GM03348 (cell line): ENCODE data around the gene YY1AP1.
"Not testable (repeated sequence)": the region's sequence is repeated elsewhere in the genome, so short reads cannot be mapped to it uniquely, and the experiment has no call there.

Source experiments
- DNase-seq: peaks from one replicate; pipeline ENCODE4 v3.0.0; 2012; ENCODE audit warnings: low spot score

Gene YY1AP1, protein sequence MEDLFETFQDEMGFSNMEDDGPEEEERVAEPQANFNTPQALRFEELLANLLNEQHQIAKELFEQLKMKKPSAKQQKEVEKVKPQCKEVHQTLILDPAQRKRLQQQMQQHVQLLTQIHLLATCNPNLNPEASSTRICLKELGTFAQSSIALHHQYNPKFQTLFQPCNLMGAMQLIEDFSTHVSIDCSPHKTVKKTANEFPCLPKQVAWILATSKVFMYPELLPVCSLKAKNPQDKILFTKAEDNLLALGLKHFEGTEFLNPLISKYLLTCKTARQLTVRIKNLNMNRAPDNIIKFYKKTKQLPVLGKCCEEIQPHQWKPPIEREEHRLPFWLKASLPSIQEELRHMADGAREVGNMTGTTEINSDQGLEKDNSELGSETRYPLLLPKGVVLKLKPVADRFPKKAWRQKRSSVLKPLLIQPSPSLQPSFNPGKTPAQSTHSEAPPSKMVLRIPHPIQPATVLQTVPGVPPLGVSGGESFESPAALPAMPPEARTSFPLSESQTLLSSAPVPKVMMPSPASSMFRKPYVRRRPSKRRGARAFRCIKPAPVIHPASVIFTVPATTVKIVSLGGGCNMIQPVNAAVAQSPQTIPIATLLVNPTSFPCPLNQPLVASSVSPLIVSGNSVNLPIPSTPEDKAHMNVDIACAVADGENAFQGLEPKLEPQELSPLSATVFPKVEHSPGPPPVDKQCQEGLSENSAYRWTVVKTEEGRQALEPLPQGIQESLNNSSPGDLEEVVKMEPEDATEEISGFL

DNA sequence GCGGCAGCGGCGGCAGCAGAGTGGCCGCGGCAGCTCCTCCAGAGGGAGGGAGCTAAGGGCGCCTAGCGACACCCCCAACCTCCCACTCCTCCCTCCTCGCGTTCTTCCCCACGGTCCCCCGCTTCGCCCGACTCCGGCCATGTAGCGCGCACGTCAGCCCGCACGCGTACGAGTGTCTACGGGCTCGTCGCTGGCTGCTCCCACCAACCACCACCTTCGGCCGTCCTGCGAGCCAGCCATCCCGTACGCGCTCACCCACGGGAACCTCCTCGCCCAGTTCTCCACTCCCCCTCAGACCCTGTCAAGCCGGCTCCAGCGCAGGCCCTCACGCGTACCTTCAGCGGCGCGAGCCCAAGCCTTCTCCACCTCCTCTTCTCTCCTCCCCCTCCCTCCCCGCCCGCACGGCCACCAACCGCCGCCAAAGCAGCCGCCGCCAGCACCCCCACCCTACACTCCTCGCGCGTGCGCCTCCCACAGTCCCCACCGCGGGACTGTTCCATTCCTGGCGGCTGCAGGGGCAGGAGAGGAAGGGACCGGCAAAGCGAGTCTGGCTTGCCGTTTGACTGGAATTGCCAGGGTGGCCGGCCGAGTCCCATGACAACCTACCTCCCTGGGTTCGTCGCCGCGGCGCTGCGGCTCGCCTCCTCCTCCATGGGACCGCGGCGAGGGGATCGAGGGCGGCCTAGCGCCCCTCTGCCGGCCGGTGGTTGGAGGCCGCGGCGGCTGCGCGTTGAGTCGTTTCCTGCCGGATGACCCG lies at the start of gene YY1AP1:
YY1AP1 (minus strand) TSS at position 451 of the 757 bp plus-strand sequence. CDS start 8,338 bp downstream, outside the sequence.
- peak; percentile 99 for DNase-seq

DNA sequence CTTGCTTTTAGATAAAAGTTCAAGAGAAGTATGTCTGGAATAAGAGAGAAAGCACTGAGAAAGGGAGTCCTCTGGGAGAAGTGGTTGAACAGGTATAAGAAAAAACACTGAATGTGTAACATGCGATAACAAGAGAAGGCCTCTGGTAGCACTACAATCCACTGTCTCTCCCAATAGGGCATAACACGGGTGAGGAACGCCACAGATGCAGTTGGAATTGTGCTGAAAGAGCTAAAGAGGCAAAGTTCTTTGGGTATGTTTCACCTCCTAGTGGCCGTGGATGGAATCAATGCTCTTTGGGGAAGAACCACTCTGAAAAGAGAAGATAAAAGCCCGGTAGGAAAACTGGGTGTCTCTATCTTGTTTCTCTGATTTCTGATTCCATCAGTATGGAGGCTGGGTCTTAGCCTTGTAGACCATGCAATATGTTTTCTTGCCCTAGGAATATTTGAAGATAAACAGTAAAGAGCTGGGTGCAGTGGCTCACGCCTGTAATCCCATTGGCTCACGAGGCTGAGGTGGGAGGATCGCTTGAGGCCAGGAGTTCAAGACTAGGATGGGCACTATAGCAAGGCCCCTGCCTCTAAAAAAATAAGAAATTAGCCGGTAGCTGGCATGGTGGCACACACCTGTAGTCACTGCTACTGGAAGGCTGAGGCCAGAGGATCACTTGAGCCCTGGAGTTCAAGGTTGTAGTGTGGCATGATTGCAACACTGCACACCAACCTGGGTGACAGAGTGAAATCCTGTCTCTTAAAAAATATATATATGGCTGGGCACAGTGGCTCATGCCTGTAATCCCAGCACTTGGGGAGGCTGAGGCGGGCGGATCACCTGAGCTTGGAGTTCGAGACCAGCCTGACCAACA lies 40.7 kb upstream of the YY1AP1 start:
- DNase-seq = peak; percentile 56

DNA sequence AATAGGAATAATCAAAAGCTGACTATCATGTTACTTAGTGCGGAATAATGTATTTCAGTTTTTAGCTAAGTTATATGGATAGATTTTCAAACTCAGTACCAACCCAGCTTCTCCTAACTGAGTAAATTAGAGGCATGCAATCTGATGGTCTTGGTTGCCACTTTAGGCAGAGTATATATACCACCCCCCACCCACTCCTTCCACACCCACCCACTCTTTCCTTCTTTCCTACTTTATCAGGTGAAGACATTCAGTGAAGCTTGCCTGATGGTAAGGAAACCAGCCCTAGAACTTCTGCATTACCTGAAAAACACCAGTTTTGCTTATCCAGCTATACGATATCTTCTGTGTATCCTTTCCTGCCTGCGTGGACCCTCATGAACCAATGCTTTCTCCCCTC lies 36.6 kb upstream of the YY1AP1 start:
- no peak for DNase-seq

DNA sequence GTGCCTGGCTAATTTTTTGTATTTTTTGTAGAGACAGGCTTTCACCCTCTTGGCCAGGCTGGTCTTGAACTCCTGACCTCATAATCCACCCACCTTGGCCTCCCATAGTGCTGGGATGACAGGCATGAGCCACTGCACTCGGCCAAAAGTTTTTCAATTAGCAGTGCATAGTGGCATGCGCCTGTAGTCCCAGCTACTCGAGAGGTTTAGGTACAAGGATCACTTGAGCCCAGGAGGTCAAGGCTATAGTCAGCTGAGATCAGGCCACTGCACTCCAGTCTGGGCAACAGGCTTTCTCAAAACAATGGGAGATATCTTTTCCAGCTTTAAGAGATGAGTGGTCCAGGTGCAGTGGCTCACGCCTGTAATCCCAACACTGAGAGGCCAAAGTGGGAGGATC lies 31.1 kb upstream of the YY1AP1 start:
- no peak for DNase-seq

DNA sequence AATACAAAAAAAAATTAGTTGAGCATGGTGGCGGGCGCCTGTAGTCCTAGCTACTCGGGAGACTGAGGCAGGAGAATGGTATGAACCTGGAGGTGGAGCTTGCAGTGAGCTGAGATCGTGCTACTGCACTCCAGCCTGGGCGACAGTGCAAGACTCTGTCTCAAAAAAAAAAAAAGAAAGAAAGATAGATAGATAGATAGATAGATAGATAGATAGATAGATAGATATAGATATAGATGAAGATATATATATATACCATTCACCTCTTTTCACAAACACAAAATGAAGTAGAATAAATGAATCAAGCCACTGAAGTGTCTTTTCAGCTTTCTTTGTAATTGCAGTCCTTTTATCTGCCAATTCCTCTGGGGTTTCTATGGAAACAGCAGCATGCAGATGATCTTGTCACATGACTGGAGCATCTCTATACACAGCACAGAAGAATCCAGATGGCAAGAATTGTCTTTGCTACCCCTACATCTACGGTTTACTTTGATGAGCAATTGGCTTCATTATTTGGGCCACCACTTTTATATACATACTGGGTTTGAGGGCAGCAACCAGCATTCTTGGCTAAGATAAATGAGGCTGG lies 30.0 kb upstream of the YY1AP1 start:
- DNase-seq = not testable (repeated sequence)

DNA sequence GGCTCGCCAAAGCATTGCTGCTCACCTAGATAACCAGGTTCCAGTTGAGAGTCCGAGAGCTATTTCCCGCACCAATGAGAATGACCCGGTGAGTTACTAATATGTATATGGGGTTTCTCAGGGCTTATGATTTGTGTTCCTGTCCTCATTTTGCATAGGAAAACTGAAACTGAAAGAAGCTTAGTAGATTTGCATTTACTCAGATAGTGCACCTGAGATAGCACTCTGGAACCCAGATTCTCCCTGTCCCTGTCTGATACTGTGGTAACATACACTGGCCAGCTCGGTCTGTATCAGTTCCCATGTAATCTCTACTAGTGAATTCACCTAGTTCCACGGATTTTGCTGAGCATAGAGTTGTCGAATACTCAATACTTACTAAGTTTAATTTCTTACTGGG lies 28.5 kb upstream of the YY1AP1 start:
- DNase-seq = no peak

DNA sequence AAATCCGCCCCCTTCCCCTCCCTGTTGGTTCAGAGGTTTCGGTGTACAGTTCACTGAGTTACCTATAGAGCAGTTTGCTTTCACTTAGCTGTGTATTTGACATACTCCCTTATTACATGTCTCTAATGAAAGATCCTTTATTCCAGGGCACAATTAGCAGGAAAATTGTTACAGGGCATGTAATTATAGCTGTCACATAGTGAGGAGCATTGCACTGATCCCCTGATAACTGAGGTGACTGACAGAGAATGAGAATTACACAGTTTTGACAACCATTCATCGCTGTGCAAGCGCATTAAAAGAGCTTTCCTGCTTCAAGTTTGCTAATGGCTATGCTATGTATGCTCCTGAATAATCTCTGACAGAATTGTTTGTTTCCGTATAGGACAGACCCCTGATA lies 27.2 kb upstream of the YY1AP1 start:
- no peak for DNase-seq

DNA sequence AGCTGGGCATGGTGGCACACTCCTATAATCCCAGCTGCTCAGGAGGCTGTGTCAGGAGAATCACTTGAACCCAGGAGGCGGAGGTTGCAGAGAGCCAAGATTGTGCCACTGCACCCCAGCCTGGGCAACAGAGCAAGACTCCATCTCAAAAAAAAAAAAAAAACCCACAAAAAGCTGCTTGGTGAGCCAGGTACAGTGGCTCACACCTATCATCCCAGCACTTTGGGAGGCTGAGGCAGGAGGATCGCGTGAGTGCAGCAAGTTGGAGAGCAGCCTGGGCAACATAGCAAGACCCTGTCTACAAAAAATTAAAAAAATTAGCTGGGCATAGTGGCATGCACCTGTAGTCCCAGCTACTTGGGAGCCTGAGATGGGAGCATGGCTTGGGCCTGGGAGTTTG lies 26.5 kb upstream of the YY1AP1 start:
- not testable (repeated sequence) for DNase-seq

DNA sequence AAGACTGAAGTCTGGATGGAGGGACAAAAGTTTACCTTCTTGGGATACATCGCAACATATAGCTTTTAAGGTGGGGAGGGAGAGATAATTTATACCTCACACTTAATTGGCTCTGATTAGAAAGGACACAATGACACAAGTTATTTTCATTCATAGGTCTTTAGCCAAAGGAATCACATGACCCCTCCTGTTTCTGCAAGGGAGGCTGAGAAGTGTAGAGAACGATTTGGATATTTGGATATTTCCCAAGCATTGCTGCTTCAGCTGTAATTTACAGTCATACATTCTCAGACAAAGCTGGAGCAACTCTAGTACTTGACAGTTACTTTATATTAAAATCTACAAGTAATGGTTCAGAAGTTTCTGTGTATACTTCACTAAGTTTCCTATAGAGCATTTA lies 24.5 kb upstream of the YY1AP1 start:
- DNase-seq = no peak

DNA sequence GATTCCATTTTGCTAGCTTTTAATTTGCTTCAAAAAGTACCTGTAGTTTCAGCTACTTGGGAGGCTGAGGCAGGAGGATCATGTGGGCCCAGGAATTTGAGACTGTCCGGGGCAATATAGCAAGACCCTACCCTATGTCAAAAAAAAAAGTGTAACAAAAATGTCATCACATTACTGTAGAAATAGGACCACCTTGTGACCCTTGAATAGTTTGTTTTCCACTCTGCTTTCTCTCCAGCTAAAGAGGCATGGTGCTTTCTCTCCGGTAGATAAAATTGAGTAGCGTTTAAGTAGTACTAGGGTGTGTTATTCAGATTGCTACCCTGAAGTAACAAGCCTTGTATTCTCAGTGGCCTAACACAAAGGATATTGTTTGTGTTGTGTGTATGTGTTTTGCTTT lies 24.1 kb upstream of the YY1AP1 start:
- DNase-seq = not testable (repeated sequence)

DNA sequence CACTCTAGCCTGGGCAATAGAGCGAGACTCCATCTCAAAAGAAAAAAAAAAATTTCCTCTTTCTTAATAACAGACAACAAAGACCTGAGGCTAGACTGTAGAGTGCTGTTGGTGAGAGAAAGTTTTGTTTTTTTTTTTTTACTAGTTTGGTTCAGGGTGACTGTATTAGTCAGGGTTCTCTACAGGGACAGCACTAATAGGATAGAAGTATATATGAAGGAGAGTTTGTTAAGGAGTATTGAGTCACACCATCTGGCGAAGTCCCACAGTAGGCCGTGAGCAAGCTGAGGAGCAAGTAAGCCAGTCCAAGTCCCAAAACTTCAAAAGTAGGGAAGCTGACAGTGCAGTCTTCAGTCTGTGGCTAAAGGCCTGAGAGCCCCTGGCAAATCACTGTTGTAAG lies 22.9 kb upstream of the YY1AP1 start:
- DNase-seq = not testable (repeated sequence)

DNA sequence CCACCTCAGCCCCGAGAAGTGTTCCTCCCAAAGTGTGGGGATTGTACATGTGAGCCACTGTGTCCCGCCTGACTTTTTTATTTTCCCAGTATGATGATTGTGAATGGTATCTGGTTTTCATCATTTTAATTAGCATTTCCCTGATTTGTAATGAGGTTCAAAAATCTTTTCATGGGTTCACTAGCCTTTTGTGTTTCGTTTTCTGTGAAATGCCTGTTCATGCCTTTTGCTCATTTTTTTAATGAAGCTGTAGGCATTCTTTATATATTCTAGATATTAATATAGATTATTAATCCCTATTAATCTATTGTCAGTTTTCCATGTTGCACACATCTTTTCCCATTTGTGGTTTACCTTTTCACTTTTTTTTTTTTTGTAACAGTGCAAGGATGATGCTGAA lies 20.8 kb upstream of the YY1AP1 start:
- no peak for DNase-seq

DNA sequence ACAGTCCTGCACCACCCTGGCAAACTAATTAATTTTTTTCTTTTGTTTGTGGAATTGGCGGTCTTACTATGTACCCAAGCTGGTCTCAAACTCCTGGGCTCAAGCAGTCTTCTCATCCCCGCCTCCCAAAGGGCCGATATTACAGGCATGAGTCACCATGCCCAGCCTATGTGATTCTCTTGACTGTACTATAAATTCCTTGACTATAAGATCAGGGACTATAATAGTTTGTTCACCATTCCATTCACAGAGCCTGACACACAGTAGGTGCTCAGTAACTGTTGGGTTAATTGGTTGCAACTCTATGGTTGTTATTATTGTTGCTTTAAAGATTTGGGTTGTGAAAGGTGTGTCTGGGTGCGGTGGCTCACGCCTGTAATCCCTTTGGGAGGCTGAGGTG lies 17.6 kb upstream of the YY1AP1 start:
- peak; percentile 7 for DNase-seq

DNA sequence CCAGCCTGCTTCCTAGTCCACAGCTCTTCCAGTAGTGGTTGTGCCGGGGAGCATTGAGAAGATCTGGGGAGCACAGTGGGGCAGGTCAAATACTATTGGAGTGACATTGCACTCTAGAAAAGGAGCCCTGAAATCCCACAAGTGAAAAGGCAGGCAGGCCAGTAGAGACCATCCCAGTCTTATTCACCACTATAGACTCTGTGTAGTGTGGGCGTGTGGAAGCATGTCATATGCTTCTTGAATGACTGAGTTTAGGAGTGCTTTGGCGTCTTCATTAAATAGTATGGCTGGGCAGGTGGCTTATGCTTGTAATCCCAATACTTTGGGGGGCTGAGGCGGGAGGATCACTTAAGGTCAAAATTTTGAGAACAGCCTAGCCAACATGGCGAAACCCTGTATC lies 15.8 kb upstream of the YY1AP1 start:
- DNase-seq = not testable (repeated sequence)

DNA sequence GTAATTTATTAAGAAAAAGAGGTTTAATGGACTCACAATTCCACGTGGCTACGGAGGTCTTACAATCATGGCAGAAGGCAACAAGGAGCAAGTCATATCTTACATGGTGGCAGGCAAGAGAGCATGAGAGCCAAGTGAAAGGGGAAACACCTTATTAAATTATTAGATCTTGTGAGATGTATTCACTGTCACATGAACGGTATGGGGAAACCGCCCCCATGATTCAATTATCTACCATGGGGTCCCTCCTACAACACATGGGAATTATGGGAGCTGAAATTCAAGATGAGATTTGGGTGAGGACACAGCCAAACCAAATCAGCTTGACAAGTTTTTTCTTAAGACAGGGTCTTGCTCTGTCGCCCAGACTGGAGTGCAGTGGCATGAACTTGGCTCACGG lies 14.6 kb upstream of the YY1AP1 start:
- DNase-seq = no peak

DNA sequence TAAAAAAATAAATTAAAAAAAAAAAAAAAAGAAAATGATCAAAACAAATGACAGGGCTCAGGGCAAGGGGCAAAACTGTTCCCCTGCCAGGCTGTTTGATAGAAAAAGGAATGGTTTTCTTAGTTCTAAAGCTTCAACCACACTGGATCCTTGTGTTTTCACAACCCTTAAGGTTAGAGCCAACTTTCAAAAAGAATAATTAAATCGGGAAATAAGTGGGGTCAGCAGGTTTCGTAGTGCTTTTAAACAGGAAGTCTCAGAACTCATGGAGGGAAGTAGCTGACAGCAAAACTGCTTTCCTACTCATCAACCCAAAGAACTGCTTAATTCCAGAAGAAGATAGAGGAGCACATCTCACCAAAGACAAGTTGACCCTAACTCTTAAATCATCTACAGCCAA lies 13.1 kb upstream of the YY1AP1 start:
- DNase-seq = not testable (repeated sequence)

DNA sequence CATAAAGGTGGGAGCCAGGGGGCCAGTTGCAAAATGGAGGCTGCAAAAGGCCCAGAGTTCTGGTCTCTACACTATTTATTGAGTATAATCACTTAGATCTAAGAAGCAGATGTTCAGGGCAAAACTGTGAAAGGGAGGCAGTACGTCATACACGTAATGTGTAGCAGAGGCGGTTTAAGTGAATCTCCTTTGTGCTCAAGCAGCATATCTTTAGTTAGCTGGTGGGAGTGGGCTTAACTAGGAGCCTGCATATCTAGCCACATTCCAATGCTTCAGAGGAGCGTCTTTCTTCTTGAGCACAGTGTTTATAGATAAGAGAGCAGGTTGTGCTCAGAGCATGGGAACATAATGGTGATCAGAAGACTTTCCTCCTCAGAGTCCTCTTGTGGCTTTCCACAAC lies 10.5 kb upstream of the YY1AP1 start:
- not testable (repeated sequence) for DNase-seq

DNA sequence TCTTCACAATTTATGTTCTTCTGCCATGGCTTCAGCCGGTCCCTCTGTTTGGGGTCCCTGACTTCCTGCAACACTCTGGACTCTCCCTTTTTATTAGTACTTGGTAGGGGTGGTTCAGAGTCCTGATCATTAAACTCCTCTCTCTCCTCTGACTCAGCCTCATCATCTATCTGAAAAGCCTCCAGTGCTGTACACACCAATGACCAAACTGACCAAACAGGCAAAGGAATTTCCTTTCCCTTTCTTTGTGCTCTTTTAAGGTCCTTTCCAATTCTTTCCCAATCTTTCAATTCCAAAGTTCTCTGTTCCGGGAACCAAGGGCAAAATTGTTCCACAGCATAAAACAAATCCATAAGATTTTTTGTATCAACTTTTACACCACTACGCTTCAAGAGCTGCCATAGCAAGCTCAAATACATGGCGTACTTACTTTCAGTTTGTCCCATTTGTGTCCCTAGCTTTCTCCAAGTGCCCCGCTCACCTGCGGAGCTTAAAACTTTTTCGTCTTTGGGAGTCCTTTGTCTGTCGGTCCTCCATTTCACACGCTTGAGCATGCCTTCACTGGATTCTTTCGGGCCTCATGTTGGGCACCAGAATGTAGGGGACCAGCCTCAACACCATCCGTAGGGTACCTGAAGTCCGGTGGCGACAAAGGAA lies 9.9 kb upstream of the YY1AP1 start:
- peak; percentile 52 for DNase-seq

DNA sequence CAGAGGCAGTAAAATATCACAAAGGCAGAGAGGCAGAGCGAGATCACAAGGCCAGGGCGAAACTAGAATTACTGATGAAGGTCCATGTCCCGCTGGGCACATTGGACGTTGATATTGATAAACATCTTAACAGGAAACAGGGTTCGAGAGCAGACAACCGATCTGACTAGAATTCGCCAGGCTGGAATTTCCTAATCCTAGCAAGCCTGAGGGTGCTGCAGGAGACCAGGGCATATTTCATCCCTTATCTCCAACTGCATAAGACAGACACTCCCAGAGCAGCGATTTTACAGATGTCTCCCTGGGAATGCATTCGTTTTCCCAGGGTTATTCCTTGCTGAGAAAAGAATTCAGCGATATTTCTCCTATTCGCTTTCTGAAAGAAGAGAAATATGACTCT lies 9.0 kb upstream of the YY1AP1 start:
- DNase-seq = not testable (repeated sequence)

DNA sequence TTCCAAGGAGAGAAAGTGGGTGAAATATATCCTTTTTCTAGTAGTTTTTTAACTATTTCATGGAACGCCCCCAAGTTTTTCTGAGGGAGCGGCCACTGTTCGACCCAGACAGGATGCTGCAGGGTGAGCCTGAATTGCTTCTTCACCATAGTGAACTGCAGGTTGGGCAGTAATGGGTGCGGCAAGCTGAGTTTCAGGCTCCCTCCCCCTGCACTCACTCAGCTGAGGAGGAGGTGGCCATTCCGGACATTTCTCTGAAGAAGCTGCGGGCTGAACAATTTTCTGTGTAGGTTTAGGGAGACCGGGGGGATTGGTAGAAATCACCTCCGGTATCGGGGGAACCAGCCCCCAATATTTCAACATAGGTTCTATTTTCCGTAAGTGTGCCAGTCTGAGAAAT lies 8.5 kb upstream of the YY1AP1 start:
- DNase-seq = no peak

DNA sequence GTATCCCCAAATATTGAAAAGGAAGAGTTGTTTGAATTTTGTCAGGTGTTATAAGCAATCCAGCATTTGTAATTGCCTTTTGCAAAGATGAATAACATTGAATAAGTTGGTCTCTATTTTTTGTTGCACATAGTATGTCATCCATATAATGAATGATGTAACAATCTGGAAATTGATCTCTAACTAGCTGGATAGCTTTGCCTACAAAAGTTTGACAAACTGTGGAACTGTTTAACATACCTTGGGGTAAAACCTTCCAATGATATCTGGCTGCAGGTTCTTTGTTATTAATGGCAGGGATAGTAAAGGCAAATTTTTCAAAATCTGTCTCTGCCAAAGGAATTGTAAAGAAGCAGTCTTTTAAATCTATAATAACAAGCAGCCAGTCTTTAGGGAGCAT lies 8.0 kb upstream of the YY1AP1 start:
- DNase-seq = no peak
